Body of pancreas (tissue), 4 donors: Measurements from ENCODE around the gene NAA20. TPM values are rescaled to one million over a fixed set of nuclear protein-coding genes. Genes with fewer than 3 reads are reported as not detected.

ENCODE experiments used
- ATAC-seq: fragments of 150-250 bp; one replicate; pipeline ENCODE4 v1.9.1; 2016
- DNase-seq, 4 donors: peaks; one replicate each; pipeline ENCODE4 v3.0.0-alpha.2; 2019
- H3K27ac ChIP-seq, 4 donors: fragments of 200-600 bp; sonication (generic); 1 replicate in 3 of 4; 2 replicates in 1 of 4; pipeline versions ENCODE4 v1.5.1 to v1.6.1; 2016 to 2019; ENCODE audit warnings: mild to moderate bottlenecking in 1 of 4, mixed read lengths in 1 of 4, moderate library complexity in 1 of 4
- H3K27me3 ChIP-seq, 2 donors: fragments of 200-600 bp; sonication (generic); one replicate each; pipeline ENCODE4 v1.6.0; 2016; ENCODE audit warnings: mild to moderate bottlenecking in 1 of 2
- H3K36me3 ChIP-seq, 2 donors: fragments of 200-600 bp; sonication (generic); replicated peaks in 1 of 2; 2 replicates each; pipeline ENCODE4 v1.5.1; 2016; ENCODE audit warnings: low read depth in 2 of 2; ENCODE audit not compliant: insufficient read depth in 1 of 2
- H3K4me1 ChIP-seq: fragments of 200-600 bp; sonication (generic); one replicate; pipeline ENCODE4 v1.6.0; 2016
- H3K4me3 ChIP-seq, 2 donors: fragments of 200-600 bp; sonication (generic); 1 replicate in 1 of 2; 2 replicates in 1 of 2; pipeline ENCODE4 v1.5.1; 2016 to 2019
- H3K9me3 ChIP-seq, 3 donors: fragments of 200-600 bp; sonication (generic); 1 replicate in 2 of 3; 2 replicates in 1 of 3; pipeline ENCODE4 v1.5.1; 2016
- CTCF ChIP-seq, 7 experiments: fragments of 450-650 bp in 4 of 7; fragments of 200-600 bp in 3 of 7; sonication (generic) in 3 of 7; IDR thresholded peaks; one replicate each; pipeline ENCODE4 v1.5.1; 2016 to 2019; ENCODE audit warnings: antibody characterized with exemption in 7 of 7
- POLR2A ChIP-seq, 3 donors: fragments of 450-650 bp; IDR thresholded peaks; one replicate each; pipeline ENCODE4 v1.6.1; 2016; ENCODE audit warnings: antibody characterized with exemption in 3 of 3, mild to moderate bottlenecking in 2 of 3
- WGBS, 2 donors: methylation state at CpG; one replicate each; pipeline ENCODE4 v1.1.5; 2017; 5-methylcytosine and 5-hydroxymethylcytosine counted together
- intact Hi-C: fragments of 100-400 bp; cut with DNase I; formaldehyde crosslinking; loops from one replicate; pipeline ENCODE4 v1.15.1; 2023
- total RNA-seq, 2 donors: library from RNA; depleted of rRNA; stranded (reverse); fragments of >200 nt; gene quantifications; one replicate each; pipeline ENCODE4 v1.1.0, GENCODE V29; 2016

NAA20 gene
- total RNA-seq, 2 donors from 2014 or later = 19.2 to 23.4 TPM

- ATAC-seq (no peak), DNase-seq (no peak)
- H3K27me3 ChIP-seq = no peaks in the 10 kb centered on the region
- TF ChIP-seq POLR2A (IDR thresholded peaks at IDR 0.05) = no peak
- no peaks in the 10 kb centered on the region for H3K4me1 ChIP-seq
- 91 to 94% methylated on average over 4 of the region's 4 CpGs for WGBS, 2 donors
- no peaks in the 10 kb centered on the region for H3K9me3 ChIP-seq
- intact Hi-C loops = no loop called here
- no peaks in the 10 kb centered on the region for H3K36me3 ChIP-seq
- no peak overlapping the region for H3K27ac ChIP-seq
- no peak overlapping the region for H3K4me3 ChIP-seq
Observed at GRCh38 chr20:20078041-20078440, 60.9 kb downstream of the NAA20 start.

GRCh38 chr20:20079102-20079784, 62.1 kb downstream of the NAA20 start:
- Histone ChIP-seq H3K4me1 (no peaks in the 10 kb centered on the region), H3K4me3 (no peak overlapping the region), H3K27ac (no peak overlapping the region), H3K36me3 (no peaks in the 10 kb centered on the region), H3K9me3 (no peaks in the 10 kb centered on the region), H3K27me3 (no peaks in the 10 kb centered on the region)
- DNase-seq = no peak
- 31 to 34% methylated on average over 5 of the region's 5 CpGs for WGBS, 2 donors
- TF ChIP-seq CTCF (IDR thresholded peaks at IDR 0.05) (no peak), POLR2A (IDR thresholded peaks at IDR 0.05) (no peak)
- ATAC-seq = no peak
- intact Hi-C loops = no loop called here

Other genes starting within 250 kb of the NAA20 start
- 10 to 100 TPM; 12.5 to 28.3 TPM for gene CRNKL1, start 35.1 kb downstream of the NAA20 start, total RNA-seq
- gene CFAP61, start 35.2 kb downstream of the NAA20 start, total RNA-seq = under 1 TPM in 1 of 2 donors, not detected in 1; 0.52 TPM